OCI-LY7 (cell line): Measurements from ENCODE around the gene DNAJB11.

ENCODE experiments used
- EZH2phosphoT487 ChIP-seq: fragments of 200-600 bp; sonication (generic); IDR thresholded peaks from 2 replicates; pipeline ENCODE4 v1.6.1; 2018; ENCODE audit warnings: low read depth, borderline replicate concordance, mild to moderate bottlenecking, mixed run types, antibody characterized with exemption, low read length, moderate library complexity, mixed read lengths
- TF ChIP-seq, protein P1 (sequence below): fragments of 200-600 bp; sonication (generic); conservative IDR thresholded peaks from 2 replicates; pipeline ENCODE4 v1.5.1; 2014; ENCODE audit warnings: mild to moderate bottlenecking, antibody characterized with exemption, low read length, moderate library complexity, mixed read lengths

DNA sequence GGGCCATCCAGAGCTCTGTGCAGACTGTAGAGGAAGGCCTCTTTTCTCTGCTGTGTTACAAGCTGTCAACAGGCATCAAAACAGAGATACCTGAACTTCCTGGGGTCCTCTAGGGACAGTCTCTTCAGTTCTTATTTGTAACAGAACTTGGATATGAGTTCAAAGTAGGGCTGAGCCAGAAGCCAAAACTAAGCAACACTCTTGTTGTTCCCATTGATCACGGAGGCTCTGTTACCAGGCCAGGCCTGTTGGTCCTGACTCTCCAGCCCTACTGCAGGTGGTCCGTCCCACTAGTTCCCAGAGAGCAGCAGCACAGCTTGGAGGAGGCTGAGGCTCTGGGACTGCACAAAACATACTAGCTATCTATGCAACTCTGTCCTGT is 29.3 kb downstream of the DNAJB11 start:
- TF ChIP-seq, protein P1, sequence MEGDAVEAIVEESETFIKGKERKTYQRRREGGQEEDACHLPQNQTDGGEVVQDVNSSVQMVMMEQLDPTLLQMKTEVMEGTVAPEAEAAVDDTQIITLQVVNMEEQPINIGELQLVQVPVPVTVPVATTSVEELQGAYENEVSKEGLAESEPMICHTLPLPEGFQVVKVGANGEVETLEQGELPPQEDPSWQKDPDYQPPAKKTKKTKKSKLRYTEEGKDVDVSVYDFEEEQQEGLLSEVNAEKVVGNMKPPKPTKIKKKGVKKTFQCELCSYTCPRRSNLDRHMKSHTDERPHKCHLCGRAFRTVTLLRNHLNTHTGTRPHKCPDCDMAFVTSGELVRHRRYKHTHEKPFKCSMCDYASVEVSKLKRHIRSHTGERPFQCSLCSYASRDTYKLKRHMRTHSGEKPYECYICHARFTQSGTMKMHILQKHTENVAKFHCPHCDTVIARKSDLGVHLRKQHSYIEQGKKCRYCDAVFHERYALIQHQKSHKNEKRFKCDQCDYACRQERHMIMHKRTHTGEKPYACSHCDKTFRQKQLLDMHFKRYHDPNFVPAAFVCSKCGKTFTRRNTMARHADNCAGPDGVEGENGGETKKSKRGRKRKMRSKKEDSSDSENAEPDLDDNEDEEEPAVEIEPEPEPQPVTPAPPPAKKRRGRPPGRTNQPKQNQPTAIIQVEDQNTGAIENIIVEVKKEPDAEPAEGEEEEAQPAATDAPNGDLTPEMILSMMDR: no peak
- no peak for TF ChIP-seq EZH2phosphoT487
